ENCODE data around the gene SCFD2. TPM values are rescaled to one million over a fixed set of nuclear protein-coding genes. Genes with fewer than 3 reads are reported as not detected.

Gene SCFD2
- total and polyA plus RNA-seq, 2 of the 8 experiments (the other 6 are each of a cell fraction or from before 2014, with no cell fraction given): 6.2 to 10.2 TPM

DNA sequence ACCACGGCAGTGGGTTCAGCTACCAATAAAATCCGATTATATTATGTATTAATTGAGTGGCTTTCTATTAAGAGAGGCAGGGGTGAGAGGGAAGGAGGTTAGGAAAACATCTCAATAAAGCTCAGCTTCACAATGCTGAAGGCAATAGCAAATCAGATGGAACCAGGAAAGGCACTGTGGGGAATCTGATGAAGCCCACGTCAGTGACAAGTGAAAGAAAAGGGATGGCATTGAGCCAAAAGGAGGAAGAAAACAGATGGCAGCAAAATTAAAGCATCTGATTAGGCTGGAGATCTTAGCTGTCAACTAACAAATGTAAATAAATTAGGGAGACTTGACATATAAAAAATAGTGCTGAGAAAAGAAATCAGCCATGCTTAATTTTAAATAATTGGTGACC is 322.8 kb downstream of the SCFD2 start:
- CTCF ChIA-PET (ENCODE audit: partially characterized antibody): interaction anchor here (2.6 kb wide), 1 partner anchor 27 kb away, joined by 11 read pairs; no protein-coding TSS in a partner anchor
- DNase-seq (ENCODE audit: low read depth in 1 of 2, low spot score in 2 of 2) (no peak), FAIRE-seq (no peak)
- Histone ChIP-seq H2BK120ac (replicated peaks; ENCODE audit: low read depth, low read length) (no peak overlapping the region), H3K36me3 (ENCODE audit: control insufficient read depth in 2 of 4, insufficient read depth in 4 of 4, low read length in 3 of 4) (no peaks in the 10 kb centered on the region), H4K8ac (ENCODE audit: extremely low read depth, insufficient read depth, low read length) (no peak overlapping the region), H3K9me3 (ENCODE audit: insufficient read depth in 2 of 2, low read depth in 1 of 2, low read length in 1 of 2) (no peaks in the 10 kb centered on the region), H3K4ac (replicated peaks; ENCODE audit: insufficient read length, low read depth, low read length) (no peak overlapping the region), H3K4me2 (ENCODE audit: insufficient read depth in 1 of 2, low read depth in 2 of 2, low read length in 2 of 2) (no peak overlapping the region), H4K20me1 (replicated peaks in 1 of 2; ENCODE audit: control insufficient read depth in 1 of 2, insufficient read depth in 2 of 2, low read length in 2 of 2) (no peaks in the 10 kb centered on the region), H3K27ac (ENCODE audit: low read depth, low read length) (no peak overlapping the region), H3K79me1 (ENCODE audit: low read depth, low read length) (no peaks in the 10 kb centered on the region), H2BK12ac (ENCODE audit: low read depth, low read length) (no peak overlapping the region), H3K23ac (ENCODE audit: insufficient read length) (no peak overlapping the region), H3K4me1 (replicated peaks in 1 of 4; ENCODE audit: control insufficient read depth in 3 of 4, insufficient read depth in 4 of 4, low read length in 3 of 4) (no peaks in the 10 kb centered on the region), H4K5ac (ENCODE audit: insufficient read length, low read depth, low read length) (no peak overlapping the region), H3K9ac (replicated peaks in 1 of 4; ENCODE audit: extremely low read depth in 1 of 4, low read depth in 3 of 4, low read length in 3 of 4) (no peak overlapping the region), H2BK20ac (ENCODE audit: low read length) (no peak overlapping the region), H3K27me3 (replicated peaks in 1 of 4; ENCODE audit: control insufficient read depth in 3 of 4, extremely low read depth in 1 of 4, insufficient read depth in 3 of 4, low read length in 3 of 4) (no peaks in the 10 kb centered on the region), H3K23me2 (ENCODE audit: low read depth, low read length) (no peaks in the 10 kb centered on the region), H3K18ac (ENCODE audit: extremely low read depth, low read length) (no peak overlapping the region), H2AK5ac (ENCODE audit: low read depth, low read length) (0 out of 2 replicates have a peak overlapping the region, but pooled peaks have one; percentile 57), H2BK15ac (ENCODE audit: low read length) (no peak overlapping the region), H3K4me3 (ENCODE audit: extremely low read depth in 1 of 4, insufficient read depth in 2 of 4, low read depth in 3 of 4, low read length in 4 of 4) (no peak overlapping the region), H3K56ac (replicated peaks; ENCODE audit: insufficient read length, low read depth, low read length) (no peak overlapping the region), H2BK5ac (ENCODE audit: low read depth, low read length) (no peak overlapping the region), H3K14ac (ENCODE audit: insufficient read length) (no peak overlapping the region), H2AFZ (ENCODE audit: low read length) (no peak overlapping the region), H3K79me2 (ENCODE audit: control insufficient read depth in 1 of 2, insufficient read depth in 2 of 2, low read length in 2 of 2) (no peaks in the 10 kb centered on the region), H4K91ac (replicated peaks; ENCODE audit: insufficient read length, low read length) (no peak overlapping the region)
- WGBS, 2 experiments (ENCODE audit: extremely low coverage in 1 of 2, insufficient coverage in 1 of 2, insufficient read length in 1 of 2, insufficient replicate concordance in 2 of 2, low coverage in 1 of 2, low lambda C conversion rate in 2 of 2, missing lambda C conversion rate in 1 of 2): 82% methylated on average over 3 of the region's 3 CpGs; no CpG with 5 or more reads in 1 of the 2 experiments
- TF ChIP-seq EP300 (IDR thresholded peaks at IDR 0.05; ENCODE audit: borderline replicate concordance in 1 of 2, low read depth in 2 of 2, low read length in 2 of 2) (no peak), CEBPB (IDR thresholded peaks at IDR 0.05; ENCODE audit: low read depth, low read length) (no peak), KDM5A (IDR thresholded peaks at IDR 0.05; ENCODE audit: low read length) (no peak), SP1 (IDR thresholded peaks at IDR 0.05; ENCODE audit: low read depth, low read length) (no peak), SP2 (IDR thresholded peaks at IDR 0.05; ENCODE audit: low read length) (no peak), GABPA (IDR thresholded peaks at IDR 0.05; ENCODE audit: borderline replicate concordance, insufficient read depth, low read length) (no peak), GTF2F1 (IDR thresholded peaks at IDR 0.05; ENCODE audit: borderline replicate concordance, low read depth, low read length) (no peak)
- POLR2A ChIA-PET (ENCODE audit: partially characterized antibody): no interaction called here

Data from H1 (cell line).